ENCODE measurements around the gene TNC.

Gene TNC

DNA sequence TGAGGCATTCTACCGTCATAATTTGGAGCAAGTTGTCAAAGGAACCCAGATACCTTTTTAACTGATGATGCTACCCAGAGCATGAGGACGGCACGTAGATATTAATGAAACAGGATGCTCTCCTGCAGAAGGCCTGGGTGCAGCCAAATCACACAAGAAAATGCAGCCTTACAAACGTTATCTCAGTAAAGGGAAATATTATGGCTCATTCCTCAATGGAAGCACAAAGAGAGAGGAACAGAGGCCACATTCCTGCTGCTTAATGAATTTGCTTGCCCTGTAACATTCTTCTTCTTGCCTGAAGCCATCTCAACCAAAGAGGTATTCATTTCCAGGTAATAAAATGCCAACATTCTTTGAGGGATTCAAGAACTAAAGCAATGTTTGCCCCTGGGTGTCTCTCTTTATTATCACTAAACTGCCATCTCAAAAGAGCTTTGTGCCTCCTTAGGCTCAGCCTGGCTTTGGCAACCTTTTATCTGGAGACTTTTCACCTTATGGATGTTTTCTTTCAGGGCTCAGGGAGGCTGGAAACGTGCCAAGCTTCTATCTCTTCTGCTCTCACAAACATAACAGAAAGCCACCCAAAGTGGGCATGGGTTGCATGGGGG lies 92.9 kb downstream of the TNC start:
- H3K4me3 ChIP-seq (ENCODE audit: low read depth, low read length): no peak overlapping the region
- no peaks in the 10 kb centered on the region for H3K36me3 ChIP-seq

DNA sequence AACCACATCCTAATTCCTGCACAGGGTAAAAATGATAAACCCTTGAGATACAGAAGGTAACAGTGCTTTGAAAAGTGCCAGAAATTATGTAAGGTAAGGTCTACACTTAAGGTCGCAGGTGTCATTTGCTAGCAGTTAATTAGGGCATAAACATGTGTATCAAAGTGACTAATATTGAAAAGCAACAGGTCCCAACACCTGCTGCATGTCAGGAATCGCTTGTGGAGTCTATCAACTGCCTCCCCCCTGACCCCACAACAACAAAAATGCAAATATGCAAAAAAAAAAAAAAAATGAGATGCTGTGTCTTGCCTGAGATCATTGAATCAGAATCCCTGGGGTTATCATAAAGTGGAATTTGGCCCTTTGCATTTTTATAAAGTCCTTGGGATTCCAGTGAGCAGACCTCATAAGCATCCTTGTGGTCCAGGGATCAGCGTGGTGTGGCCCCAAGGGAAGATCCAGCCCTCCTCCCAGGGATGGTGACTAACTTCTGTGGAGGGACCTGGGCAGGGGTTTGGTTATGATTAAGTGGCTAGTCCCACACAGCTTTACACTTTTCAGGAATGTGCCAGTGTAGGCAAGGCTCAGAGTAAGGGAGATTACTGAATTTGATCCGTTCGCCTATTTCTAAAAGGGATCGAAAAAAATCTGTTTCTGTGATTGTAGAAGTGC lies 95.1 kb downstream of the TNC start:
- TF ChIP-seq, protein P1, sequence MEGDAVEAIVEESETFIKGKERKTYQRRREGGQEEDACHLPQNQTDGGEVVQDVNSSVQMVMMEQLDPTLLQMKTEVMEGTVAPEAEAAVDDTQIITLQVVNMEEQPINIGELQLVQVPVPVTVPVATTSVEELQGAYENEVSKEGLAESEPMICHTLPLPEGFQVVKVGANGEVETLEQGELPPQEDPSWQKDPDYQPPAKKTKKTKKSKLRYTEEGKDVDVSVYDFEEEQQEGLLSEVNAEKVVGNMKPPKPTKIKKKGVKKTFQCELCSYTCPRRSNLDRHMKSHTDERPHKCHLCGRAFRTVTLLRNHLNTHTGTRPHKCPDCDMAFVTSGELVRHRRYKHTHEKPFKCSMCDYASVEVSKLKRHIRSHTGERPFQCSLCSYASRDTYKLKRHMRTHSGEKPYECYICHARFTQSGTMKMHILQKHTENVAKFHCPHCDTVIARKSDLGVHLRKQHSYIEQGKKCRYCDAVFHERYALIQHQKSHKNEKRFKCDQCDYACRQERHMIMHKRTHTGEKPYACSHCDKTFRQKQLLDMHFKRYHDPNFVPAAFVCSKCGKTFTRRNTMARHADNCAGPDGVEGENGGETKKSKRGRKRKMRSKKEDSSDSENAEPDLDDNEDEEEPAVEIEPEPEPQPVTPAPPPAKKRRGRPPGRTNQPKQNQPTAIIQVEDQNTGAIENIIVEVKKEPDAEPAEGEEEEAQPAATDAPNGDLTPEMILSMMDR (IDR thresholded peaks at IDR 0.05; ENCODE audit: low read depth, low read length): no peak
- no peak for DNase-seq
- Histone ChIP-seq H3K36me3 (no peaks in the 10 kb centered on the region), H3K4me3 (ENCODE audit: low read depth, low read length) (no peak overlapping the region), H3K9me3 (no peaks in the 10 kb centered on the region), H3K4me1 (no peaks in the 10 kb centered on the region), H3K27me3 (no peaks in the 10 kb centered on the region)

More for the DNA sequence above, 92.9 kb downstream of the TNC start:
- TF ChIP-seq, protein P1 (IDR thresholded peaks at IDR 0.05; ENCODE audit: low read depth, low read length): no peak
- H3K9me3 ChIP-seq: no peaks in the 10 kb centered on the region
- no peaks in the 10 kb centered on the region for H3K27me3 ChIP-seq
- no peaks in the 10 kb centered on the region for H3K4me1 ChIP-seq
- DNase-seq: no peak

DNA sequence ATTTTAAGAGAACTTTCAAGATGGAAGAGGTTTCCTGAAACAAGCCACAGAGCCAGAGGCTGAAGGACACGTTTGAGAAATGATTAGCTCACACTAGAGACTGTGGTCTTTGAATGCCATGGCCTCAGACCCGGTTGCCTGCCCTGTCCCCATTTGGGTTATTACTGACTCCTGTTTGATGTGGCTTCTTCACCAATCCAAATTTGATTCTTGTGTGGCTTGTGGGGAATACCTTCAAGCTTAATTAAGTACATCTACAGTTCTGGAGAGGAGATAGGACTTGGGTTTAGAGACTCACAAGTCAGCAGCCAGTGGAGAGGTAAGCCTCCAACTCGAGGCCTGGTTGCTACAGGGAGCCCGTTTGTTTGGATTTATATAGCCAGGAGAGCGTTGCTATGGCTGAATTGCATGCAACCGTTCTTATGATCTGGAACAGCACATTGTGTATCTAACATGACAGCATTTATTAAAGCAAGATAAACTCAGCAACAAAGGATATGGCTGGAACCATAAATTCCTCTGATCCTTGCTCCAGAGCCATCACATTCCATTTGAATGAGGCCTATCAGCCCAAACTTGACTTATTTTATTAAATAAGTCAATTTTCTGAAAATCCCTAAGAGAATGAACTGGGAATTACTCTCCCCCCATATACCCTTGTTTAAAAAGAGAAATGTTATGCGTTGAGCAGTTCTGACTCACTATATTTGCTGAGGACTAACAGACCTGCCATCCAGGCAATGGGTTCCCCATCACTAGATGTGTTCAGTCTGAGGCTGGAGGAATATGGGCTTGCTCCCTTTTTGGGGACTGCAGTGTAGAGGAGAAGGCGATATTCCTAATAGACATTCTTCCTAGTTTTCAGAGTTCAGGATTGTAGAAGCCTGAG lies 99.2 kb downstream of the TNC start:
- Histone ChIP-seq H3K27me3 (no peaks in the 10 kb centered on the region), H3K9me3 (no peaks in the 10 kb centered on the region), H3K36me3 (no peaks in the 10 kb centered on the region), H3K4me3 (ENCODE audit: low read depth, low read length) (no peak overlapping the region), H3K4me1 (no peaks in the 10 kb centered on the region)
- no peak for DNase-seq
- TF ChIP-seq, protein P1 (IDR thresholded peaks at IDR 0.05; ENCODE audit: low read depth, low read length): no peak

DNA sequence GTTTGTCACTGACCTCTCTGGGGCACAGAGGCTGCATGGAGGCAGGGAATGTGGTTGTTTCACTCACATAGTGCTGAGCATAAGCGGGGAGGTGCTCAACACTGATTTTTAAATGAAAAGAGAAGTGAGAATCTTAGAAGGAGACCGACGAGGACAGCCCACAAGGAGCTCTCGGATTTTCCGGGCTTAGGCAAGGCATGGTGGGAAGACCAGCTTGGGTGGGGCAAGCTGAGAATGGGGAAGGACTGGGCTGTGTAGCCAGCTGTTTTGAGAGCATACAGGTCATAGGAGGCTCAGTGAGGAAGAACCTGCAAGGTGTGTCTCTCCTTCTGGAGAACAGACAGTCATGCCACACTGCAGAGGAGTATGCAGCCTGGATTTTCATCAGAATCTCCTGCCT lies 101.6 kb downstream of the TNC start:
- Histone ChIP-seq H3K4me1 (no peaks in the 10 kb centered on the region), H3K9me3 (no peaks in the 10 kb centered on the region), H3K27me3 (no peaks in the 10 kb centered on the region), H3K36me3 (no peaks in the 10 kb centered on the region), H3K4me3 (ENCODE audit: low read depth, low read length) (no peak overlapping the region)
- DNase-seq: no peak
- TF ChIP-seq, protein P1 (IDR thresholded peaks at IDR 0.05; ENCODE audit: low read depth, low read length): no peak

DNA sequence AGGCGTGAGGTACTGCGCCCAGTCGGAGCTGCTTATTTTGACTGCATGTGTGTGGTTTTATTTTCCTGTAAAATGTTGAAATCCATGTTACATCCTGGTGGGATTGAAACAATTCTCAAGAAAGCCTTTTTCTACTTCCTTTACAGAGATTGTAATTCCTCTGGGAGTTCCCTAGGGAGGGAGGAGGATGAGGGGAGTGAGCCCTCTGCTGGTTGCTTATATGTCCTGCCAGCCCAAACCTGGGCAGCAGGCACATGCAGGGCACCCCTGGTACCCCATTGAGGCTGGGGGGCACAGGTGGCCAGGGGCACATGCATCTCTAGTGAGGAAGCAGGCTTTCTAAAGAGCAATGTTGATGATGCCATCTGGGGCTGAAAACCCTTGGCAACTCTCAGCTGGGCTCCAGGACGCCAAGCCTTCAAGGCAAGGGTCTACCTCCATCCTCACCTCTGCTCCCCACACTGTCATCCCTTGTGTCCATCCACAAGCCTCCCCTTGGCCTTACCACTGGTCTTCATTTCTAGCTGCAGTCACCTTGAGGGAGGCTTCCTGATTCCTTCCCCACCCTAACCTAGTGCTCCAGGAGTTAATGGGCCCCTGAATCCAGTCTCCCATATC lies 102.8 kb downstream of the TNC start:
- DNase-seq: peak; percentile 35
- H3K27me3 ChIP-seq: no peaks in the 10 kb centered on the region
- TF ChIP-seq, protein P1 (IDR thresholded peaks at IDR 0.05; ENCODE audit: low read depth, low read length): peak; percentile 54
- no peak overlapping the region for H3K4me3 ChIP-seq (ENCODE audit: low read depth, low read length)
- no peaks in the 10 kb centered on the region for H3K9me3 ChIP-seq
- H3K36me3 ChIP-seq: no peaks in the 10 kb centered on the region
- no peaks in the 10 kb centered on the region for H3K4me1 ChIP-seq

Data from BE2C (cell line).